ENCODE data around the gene KRTAP10-1. TPM values are rescaled to one million over a fixed set of nuclear protein-coding genes. Genes with fewer than 3 reads are reported as not detected.
A peak's percentile ranks its signal among the peaks of the same experiment; 100 is the strongest.

Gene KRTAP10-1, protein sequence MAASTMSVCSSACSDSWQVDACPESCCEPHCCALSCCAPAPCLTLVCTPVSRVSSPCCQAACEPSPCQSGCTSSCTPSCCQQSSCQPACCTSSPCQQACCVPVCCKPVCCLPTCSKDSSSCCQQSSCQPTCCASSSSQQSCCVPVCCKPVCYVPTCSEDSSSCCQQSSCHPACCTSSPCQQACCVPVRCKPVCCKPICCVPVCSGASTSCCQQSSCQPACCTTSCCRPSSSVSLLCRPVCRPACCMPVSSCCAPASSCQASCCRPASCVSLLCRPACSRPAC
- total RNA-seq (not detected), total RNA-seq (0 to 0.05 (median 0) reads per million in 29 experiments)
- total RNA-seq (2013), result not detected

GRCh38 chr21:44539991-44540666 lies at the start of gene KRTAP10-1:
Gene KRTAP10-1, minus strand, starts transcription at chr21:44540195. Its CDS starts 45 bp downstream, at chr21:44540150.
- Histone ChIP-seq H3K4me3 (ENCODE audit: control insufficient read depth in 1 of 2, extremely low read depth in 1 of 2, low read length in 1 of 2) (no peak within 1 kb of the TSS), H3K27ac (ENCODE audit: low read length) (no peak within 1 kb of the TSS), H3K4me1 (ENCODE audit: control insufficient read depth in 1 of 2, extremely low read depth in 1 of 2, insufficient read depth in 2 of 2, low read length in 2 of 2) (no peaks in the 10 kb centered on the region), H3K36me3 (ENCODE audit: control insufficient read depth in 2 of 2, extremely low read depth in 1 of 2, insufficient read depth in 1 of 2, low read length in 1 of 2) (no peaks in the 10 kb centered on the region), H3K27me3 (replicated peaks in 1 of 2; ENCODE audit: control insufficient read depth in 2 of 2, extremely low read depth in 1 of 2, insufficient read depth in 2 of 2, low read length in 1 of 2) (peaks cover 0 to 14% of the 10 kb centered on the region in 2 experiments), H3K9me3 (no peaks in the 10 kb centered on the region)
- ChIA-PET CTCF (no interaction called here), POLR2A (interaction anchor here in 1 of 2 donors (0.6 kb wide), 1 partner anchor 598 kb away, joined by 3 read pairs; no protein-coding TSS in a partner anchor)
- H3K27me3 Mint-ChIP-seq, result no peaks in the 10 kb centered on the region
- peak in 1 of 35 experiments; percentile 23 for DNase-seq
- no peak within 1 kb of the TSS for H3K4me3 Mint-ChIP-seq
- WGBS (ENCODE audit: insufficient coverage), result 78% methylated on average over 19 of the region's 21 CpGs
- H3K4me1 Mint-ChIP-seq, result no peaks in the 10 kb centered on the region
- H3K36me3 Mint-ChIP-seq, result no peaks in the 10 kb centered on the region
- no peak for ATAC-seq (replicated peaks in 1 of 4)
- H3K27ac Mint-ChIP-seq, result no peak within 1 kb of the TSS
- peaks cover 0 to 1% (median 0%) of the 10 kb centered on the region in 3 donors for H3K9me3 Mint-ChIP-seq

GRCh38 chr21:44589094-44589493 lies 49.1 kb upstream of the KRTAP10-1 start:
- H3K4me1 Mint-ChIP-seq, result peaks cover 4 to 7% (median 6%) of the 10 kb centered on the region in 3 donors
- no peak overlapping the region for H3K27ac Mint-ChIP-seq
- DNase-seq, result no peak
- H3K27ac ChIP-seq (ENCODE audit: low read length), result no peak overlapping the region
- H3K9me3 Mint-ChIP-seq, result no peaks in the 10 kb centered on the region
- no peak overlapping the region for H3K4me3 Mint-ChIP-seq
- 100% methylated on average over 1 of the region's 2 CpGs for WGBS (ENCODE audit: insufficient coverage)
- peaks cover 0 to 34% of the 10 kb centered on the region in 2 experiments for H3K27me3 ChIP-seq (replicated peaks in 1 of 2; ENCODE audit: control insufficient read depth in 2 of 2, extremely low read depth in 1 of 2, insufficient read depth in 2 of 2, low read length in 1 of 2)
- ChIA-PET CTCF (no interaction called here), POLR2A (no interaction called here)
- H3K36me3 Mint-ChIP-seq, result no peaks in the 10 kb centered on the region
- no peak for ATAC-seq (replicated peaks in 1 of 4)
- peaks cover 0 to 2% of the 10 kb centered on the region in 2 experiments for H3K4me1 ChIP-seq (ENCODE audit: control insufficient read depth in 1 of 2, extremely low read depth in 1 of 2, insufficient read depth in 2 of 2, low read length in 2 of 2)
- H3K9me3 ChIP-seq, result no peaks in the 10 kb centered on the region
- no peak overlapping the region for H3K4me3 ChIP-seq (ENCODE audit: control insufficient read depth in 1 of 2, extremely low read depth in 1 of 2, low read length in 1 of 2)
- H3K36me3 ChIP-seq (ENCODE audit: control insufficient read depth in 2 of 2, extremely low read depth in 1 of 2, insufficient read depth in 1 of 2, low read length in 1 of 2), result no peaks in the 10 kb centered on the region
- H3K27me3 Mint-ChIP-seq, result peaks cover 21 to 44% of the 10 kb centered on the region in 2 donors

- H3K4me1 ChIP-seq (ENCODE audit: control insufficient read depth in 1 of 2, extremely low read depth in 1 of 2, insufficient read depth in 2 of 2, low read length in 2 of 2), result peaks cover 0 to 4% of the 10 kb centered on the region in 2 experiments
- H3K4me3 ChIP-seq (ENCODE audit: control insufficient read depth in 1 of 2, extremely low read depth in 1 of 2, low read length in 1 of 2), result no peak overlapping the region
- DNase-seq (no peak), ATAC-seq (replicated peaks in 1 of 4) (no peak)
- CTCF ChIA-PET, result no interaction called here
- H3K27ac Mint-ChIP-seq, result peak overlapping the region in 1 of 2 donors; percentile 6
- H3K27ac ChIP-seq (ENCODE audit: low read length), result no peak overlapping the region
- H3K36me3 ChIP-seq (ENCODE audit: control insufficient read depth in 2 of 2, extremely low read depth in 1 of 2, insufficient read depth in 1 of 2, low read length in 1 of 2), result no peaks in the 10 kb centered on the region
- peaks cover 4 to 9% (median 8%) of the 10 kb centered on the region in 3 donors for H3K9me3 Mint-ChIP-seq
- 82% methylated on average over 3 of the region's 3 CpGs for WGBS (ENCODE audit: insufficient coverage)
- H3K36me3 Mint-ChIP-seq, result no peaks in the 10 kb centered on the region
- no peak overlapping the region for H3K4me3 Mint-ChIP-seq
- peaks cover 0 to 24% of the 10 kb centered on the region in 2 experiments for H3K27me3 ChIP-seq (replicated peaks in 1 of 2; ENCODE audit: control insufficient read depth in 2 of 2, extremely low read depth in 1 of 2, insufficient read depth in 2 of 2, low read length in 1 of 2)
- H3K4me1 Mint-ChIP-seq, result peaks cover 18 to 24% (median 22%) of the 10 kb centered on the region in 3 donors
- peaks cover 22 to 44% of the 10 kb centered on the region in 2 donors for H3K27me3 Mint-ChIP-seq
- POLR2A ChIA-PET, result no interaction called here
- no peaks in the 10 kb centered on the region for H3K9me3 ChIP-seq
Observed at GRCh38 chr21:44585892-44586291, 45.9 kb upstream of the KRTAP10-1 start.

- ATAC-seq (replicated peaks in 1 of 4), result peak; percentile 47 to 81 (median 71)
- H3K4me3 Mint-ChIP-seq, result no peak overlapping the region
Observed at GRCh38 chr21:44583800-44584147, 43.8 kb upstream of the KRTAP10-1 start.

GRCh38 chr21:44583089-44583799 lies 43.2 kb upstream of the KRTAP10-1 start:
- Mint-ChIP-seq H3K4me1 (peaks cover 20 to 24% (median 22%) of the 10 kb centered on the region in 3 donors), H3K9me3 (peaks cover 8 to 14% (median 9%) of the 10 kb centered on the region in 3 donors), H3K27ac (no peak overlapping the region), H3K36me3 (no peaks in the 10 kb centered on the region), H3K27me3 (peaks cover 22 to 41% of the 10 kb centered on the region in 2 donors), H3K4me3 (no peak overlapping the region)
- ChIA-PET CTCF (no interaction called here), POLR2A (no interaction called here)
- Histone ChIP-seq H3K27ac (ENCODE audit: low read length) (no peak overlapping the region), H3K4me1 (ENCODE audit: control insufficient read depth in 1 of 2, extremely low read depth in 1 of 2, insufficient read depth in 2 of 2, low read length in 2 of 2) (peaks cover 0 to 4% of the 10 kb centered on the region in 2 experiments), H3K4me3 (ENCODE audit: control insufficient read depth in 1 of 2, extremely low read depth in 1 of 2, low read length in 1 of 2) (no peak overlapping the region), H3K27me3 (replicated peaks in 1 of 2; ENCODE audit: control insufficient read depth in 2 of 2, extremely low read depth in 1 of 2, insufficient read depth in 2 of 2, low read length in 1 of 2) (peaks cover 0 to 15% of the 10 kb centered on the region in 2 experiments), H3K36me3 (ENCODE audit: control insufficient read depth in 2 of 2, extremely low read depth in 1 of 2, insufficient read depth in 1 of 2, low read length in 1 of 2) (no peaks in the 10 kb centered on the region), H3K9me3 (no peaks in the 10 kb centered on the region)
- ATAC-seq (replicated peaks in 1 of 4) (no peak), DNase-seq (no peak)
- WGBS (ENCODE audit: insufficient coverage), result 60% methylated on average over 6 of the region's 11 CpGs

More at GRCh38 chr21:44583800-44584147, 43.8 kb upstream of the KRTAP10-1 start:
- Histone ChIP-seq H3K4me3 (ENCODE audit: control insufficient read depth in 1 of 2, extremely low read depth in 1 of 2, low read length in 1 of 2) (no peak overlapping the region), H3K27ac (ENCODE audit: low read length) (no peak overlapping the region), H3K4me1 (ENCODE audit: control insufficient read depth in 1 of 2, extremely low read depth in 1 of 2, insufficient read depth in 2 of 2, low read length in 2 of 2) (peaks cover 0 to 4% of the 10 kb centered on the region in 2 experiments), H3K27me3 (replicated peaks in 1 of 2; ENCODE audit: control insufficient read depth in 2 of 2, extremely low read depth in 1 of 2, insufficient read depth in 2 of 2, low read length in 1 of 2) (peaks cover 0 to 11% of the 10 kb centered on the region in 2 experiments), H3K36me3 (ENCODE audit: control insufficient read depth in 2 of 2, extremely low read depth in 1 of 2, insufficient read depth in 1 of 2, low read length in 1 of 2) (no peaks in the 10 kb centered on the region), H3K9me3 (no peaks in the 10 kb centered on the region)
- POLR2A ChIA-PET, result no interaction called here
- H3K36me3 Mint-ChIP-seq, result no peaks in the 10 kb centered on the region
- peak in 9 of 35 experiments; percentile 7 to 24 (median 11) for DNase-seq
- H3K4me1 Mint-ChIP-seq, result peaks cover 20 to 24% (median 22%) of the 10 kb centered on the region in 3 donors
- H3K27me3 Mint-ChIP-seq, result peaks cover 22 to 41% of the 10 kb centered on the region in 2 donors
- CTCF ChIA-PET, result no interaction called here
- H3K27ac Mint-ChIP-seq, result no peak overlapping the region
- peaks cover 8 to 13% (median 9%) of the 10 kb centered on the region in 3 donors for H3K9me3 Mint-ChIP-seq
- no CpG with 5 or more reads among the region's 6 CpGs for WGBS (ENCODE audit: insufficient coverage)

GRCh38 chr21:44582055-44582454 lies 42.1 kb upstream of the KRTAP10-1 start:
- peaks cover 20 to 24% (median 22%) of the 10 kb centered on the region in 3 donors for H3K4me1 Mint-ChIP-seq
- H3K27me3 Mint-ChIP-seq, result peaks cover 22 to 35% of the 10 kb centered on the region in 2 donors
- no peak overlapping the region for H3K4me3 Mint-ChIP-seq
- DNase-seq (no peak), ATAC-seq (replicated peaks in 1 of 4) (no peak)
- ChIA-PET CTCF (no interaction called here), POLR2A (no interaction called here)
- no peak overlapping the region for H3K27ac ChIP-seq (ENCODE audit: low read length)
- no peaks in the 10 kb centered on the region for H3K36me3 Mint-ChIP-seq
- H3K9me3 Mint-ChIP-seq, result peaks cover 8 to 23% (median 16%) of the 10 kb centered on the region in 3 donors
- no peaks in the 10 kb centered on the region for H3K36me3 ChIP-seq (ENCODE audit: control insufficient read depth in 2 of 2, extremely low read depth in 1 of 2, insufficient read depth in 1 of 2, low read length in 1 of 2)
- no peak overlapping the region for H3K27ac Mint-ChIP-seq
- no peaks in the 10 kb centered on the region for H3K9me3 ChIP-seq
- no peak overlapping the region for H3K4me3 ChIP-seq (ENCODE audit: control insufficient read depth in 1 of 2, extremely low read depth in 1 of 2, low read length in 1 of 2)
- WGBS (ENCODE audit: insufficient coverage), result 73% methylated on average over 10 of the region's 15 CpGs
- H3K4me1 ChIP-seq (ENCODE audit: control insufficient read depth in 1 of 2, extremely low read depth in 1 of 2, insufficient read depth in 2 of 2, low read length in 2 of 2), result peaks cover 0 to 4% of the 10 kb centered on the region in 2 experiments
- H3K27me3 ChIP-seq (replicated peaks in 1 of 2; ENCODE audit: control insufficient read depth in 2 of 2, extremely low read depth in 1 of 2, insufficient read depth in 2 of 2, low read length in 1 of 2), result peaks cover 0 to 15% of the 10 kb centered on the region in 2 experiments
